ENCODE measurements around the gene RTP4.

The RTP4 gene

GRCh38 chr3:187352581-187353575 is 15.3 kb upstream of the RTP4 start:
- Mint-ChIP-seq H3K27ac (no peak overlapping the region), H3K4me1 (ENCODE audit: low read depth) (no peaks in the 10 kb centered on the region), H3K36me3 (ENCODE audit: low read depth) (no peaks in the 10 kb centered on the region), H3K4me3 (no peak overlapping the region), H3K9me3 (no peaks in the 10 kb centered on the region), H3K27me3 (peaks cover 4% of the 10 kb centered on the region)

GRCh38 chr3:187358068-187358467 is 10.1 kb upstream of the RTP4 start:
- Mint-ChIP-seq H3K36me3 (ENCODE audit: low read depth) (no peaks in the 10 kb centered on the region), H3K4me1 (ENCODE audit: low read depth) (peaks cover 4% of the 10 kb centered on the region), H3K4me3 (no peak overlapping the region), H3K27ac (no peak overlapping the region), H3K9me3 (no peaks in the 10 kb centered on the region), H3K27me3 (no peaks in the 10 kb centered on the region)

- H3K4me3 Mint-ChIP-seq = no peak overlapping the region
- no peaks in the 10 kb centered on the region for H3K27me3 Mint-ChIP-seq
- H3K4me1 Mint-ChIP-seq (ENCODE audit: low read depth) = peaks cover 4% of the 10 kb centered on the region
- H3K9me3 Mint-ChIP-seq = no peaks in the 10 kb centered on the region
- H3K27ac Mint-ChIP-seq = no peak overlapping the region
- H3K36me3 Mint-ChIP-seq (ENCODE audit: low read depth) = no peaks in the 10 kb centered on the region
Observed at GRCh38 chr3:187359798-187360486, 8.2 kb upstream of the RTP4 start.

- peaks cover 4% of the 10 kb centered on the region for H3K4me1 Mint-ChIP-seq (ENCODE audit: low read depth)
- H3K36me3 Mint-ChIP-seq (ENCODE audit: low read depth) = no peaks in the 10 kb centered on the region
Observed at GRCh38 chr3:187360596-187360995, 7.6 kb upstream of the RTP4 start.

GRCh38 chr3:187361835-187362234 is 6.3 kb upstream of the RTP4 start:
- H3K4me1 Mint-ChIP-seq (ENCODE audit: low read depth) = peaks cover 4% of the 10 kb centered on the region
- no peaks in the 10 kb centered on the region for H3K27me3 Mint-ChIP-seq

More at GRCh38 chr3:187360596-187360995, 7.6 kb upstream of the RTP4 start:
- Mint-ChIP-seq H3K4me3 (no peak overlapping the region), H3K27ac (no peak overlapping the region), H3K27me3 (no peaks in the 10 kb centered on the region), H3K9me3 (no peaks in the 10 kb centered on the region)

GRCh38 chr3:187367561-187368103 is 553 bp upstream of the RTP4 start:
- Mint-ChIP-seq H3K27ac (peak overlapping the region; percentile 94), H3K9me3 (no peaks in the 10 kb centered on the region), H3K36me3 (ENCODE audit: low read depth) (peaks cover 29% of the 10 kb centered on the region), H3K4me3 (peak overlapping the region; percentile 92), H3K4me1 (ENCODE audit: low read depth) (peaks cover 20% of the 10 kb centered on the region), H3K27me3 (no peaks in the 10 kb centered on the region)

More at GRCh38 chr3:187361835-187362234, 6.3 kb upstream of the RTP4 start:
- no peak overlapping the region for H3K27ac Mint-ChIP-seq
- H3K4me3 Mint-ChIP-seq = no peak overlapping the region
- H3K36me3 Mint-ChIP-seq (ENCODE audit: low read depth) = no peaks in the 10 kb centered on the region
- H3K9me3 Mint-ChIP-seq = no peaks in the 10 kb centered on the region

- peaks cover 34% of the 10 kb centered on the region for H3K36me3 Mint-ChIP-seq (ENCODE audit: low read depth)
- H3K9me3 Mint-ChIP-seq = no peaks in the 10 kb centered on the region
- H3K4me3 Mint-ChIP-seq = peak overlapping the region; percentile 92
- peaks cover 20% of the 10 kb centered on the region for H3K4me1 Mint-ChIP-seq (ENCODE audit: low read depth)
- peak overlapping the region; percentile 94 for H3K27ac Mint-ChIP-seq
- no peaks in the 10 kb centered on the region for H3K27me3 Mint-ChIP-seq
Observed at GRCh38 chr3:187369089-187369447, 883 bp downstream of the RTP4 start.

- H3K4me1 Mint-ChIP-seq (ENCODE audit: low read depth) = peaks cover 20% of the 10 kb centered on the region
- peak overlapping the region; percentile 70 for H3K4me3 Mint-ChIP-seq
- no peaks in the 10 kb centered on the region for H3K9me3 Mint-ChIP-seq
- H3K27me3 Mint-ChIP-seq = no peaks in the 10 kb centered on the region
- no peak overlapping the region for H3K27ac Mint-ChIP-seq
- peaks cover 42% of the 10 kb centered on the region for H3K36me3 Mint-ChIP-seq (ENCODE audit: low read depth)
Observed at GRCh38 chr3:187370051-187370450, 1.9 kb downstream of the RTP4 start.

GRCh38 chr3:187375581-187375980 is 7.4 kb downstream of the RTP4 start:
- H3K36me3 Mint-ChIP-seq (ENCODE audit: low read depth) = peaks cover 67% of the 10 kb centered on the region

GRCh38 chr3:187377842-187378241 is 9.7 kb downstream of the RTP4 start:
- Mint-ChIP-seq H3K4me1 (ENCODE audit: low read depth) (no peaks in the 10 kb centered on the region), H3K4me3 (no peak overlapping the region), H3K27me3 (no peaks in the 10 kb centered on the region), H3K27ac (no peak overlapping the region), H3K9me3 (peaks cover 5% of the 10 kb centered on the region), H3K36me3 (ENCODE audit: low read depth) (peaks cover 45% of the 10 kb centered on the region)

More at GRCh38 chr3:187375581-187375980, 7.4 kb downstream of the RTP4 start:
- H3K4me1 Mint-ChIP-seq (ENCODE audit: low read depth) = peaks cover under 1% of the 10 kb centered on the region
- peaks cover 5% of the 10 kb centered on the region for H3K9me3 Mint-ChIP-seq
- no peaks in the 10 kb centered on the region for H3K27me3 Mint-ChIP-seq
- H3K4me3 Mint-ChIP-seq = no peak overlapping the region
- H3K27ac Mint-ChIP-seq = no peak overlapping the region

- no peaks in the 10 kb centered on the region for H3K4me1 Mint-ChIP-seq (ENCODE audit: low read depth)
- H3K36me3 Mint-ChIP-seq (ENCODE audit: low read depth) = peaks cover 16% of the 10 kb centered on the region
- H3K27me3 Mint-ChIP-seq = peaks cover 7% of the 10 kb centered on the region
- H3K27ac Mint-ChIP-seq = no peak overlapping the region
- peaks cover 19% of the 10 kb centered on the region for H3K9me3 Mint-ChIP-seq
- no peak overlapping the region for H3K4me3 Mint-ChIP-seq
Observed at GRCh38 chr3:187382609-187383151, 14.5 kb downstream of the RTP4 start.

- Mint-ChIP-seq H3K9me3 (peaks cover 24% of the 10 kb centered on the region), H3K27me3 (peaks cover 8% of the 10 kb centered on the region), H3K4me1 (ENCODE audit: low read depth) (no peaks in the 10 kb centered on the region), H3K36me3 (ENCODE audit: low read depth) (peaks cover 10% of the 10 kb centered on the region), H3K27ac (no peak overlapping the region), H3K4me3 (no peak overlapping the region)
Observed at GRCh38 chr3:187383246-187383645, 15.1 kb downstream of the RTP4 start.

- Mint-ChIP-seq H3K36me3 (ENCODE audit: low read depth) (peaks cover 5% of the 10 kb centered on the region), H3K27ac (no peak overlapping the region), H3K4me3 (no peak overlapping the region), H3K4me1 (ENCODE audit: low read depth) (no peaks in the 10 kb centered on the region), H3K9me3 (peaks cover 39% of the 10 kb centered on the region), H3K27me3 (peaks cover 8% of the 10 kb centered on the region)
Observed at GRCh38 chr3:187385296-187385695, 17.1 kb downstream of the RTP4 start.

- Mint-ChIP-seq H3K9me3 (no peaks in the 10 kb centered on the region), H3K27ac (no peak overlapping the region), H3K27me3 (peaks cover 24% of the 10 kb centered on the region), H3K36me3 (ENCODE audit: low read depth) (no peaks in the 10 kb centered on the region), H3K4me1 (ENCODE audit: low read depth) (no peaks in the 10 kb centered on the region), H3K4me3 (no peak overlapping the region)
Observed at GRCh38 chr3:187396661-187397060, 28.5 kb downstream of the RTP4 start.

- no peaks in the 10 kb centered on the region for H3K4me1 Mint-ChIP-seq (ENCODE audit: low read depth)
- no peaks in the 10 kb centered on the region for H3K36me3 Mint-ChIP-seq (ENCODE audit: low read depth)
- no peak overlapping the region for H3K27ac Mint-ChIP-seq
- H3K4me3 Mint-ChIP-seq = no peak overlapping the region
- H3K27me3 Mint-ChIP-seq = peaks cover 18% of the 10 kb centered on the region
- H3K9me3 Mint-ChIP-seq = no peaks in the 10 kb centered on the region
Observed at GRCh38 chr3:187398955-187399354, 30.8 kb downstream of the RTP4 start.
